DND-41 (cell line): ENCODE data around the gene OXNAD1.

ENCODE experiments used
- CTCF ChIP-seq: IDR thresholded peaks from 2 replicates; pipeline ENCODE4 v1.5.1; 2012; ENCODE audit warnings: borderline replicate concordance, low read length, moderate library complexity, mild to moderate bottlenecking; ENCODE audit not compliant: poor library complexity, severe bottlenecking; ENCODE audit errors: extremely low read depth
- EZH2 ChIP-seq: IDR thresholded peaks from 3 replicates; pipeline ENCODE4 v1.6.1; 2012; ENCODE audit warnings: borderline replicate concordance, low read depth, mild to moderate bottlenecking, moderate library complexity, low read length, inconsistent platforms; ENCODE audit not compliant: severe bottlenecking

GRCh38 chr3:16297997-16298885, 33.2 kb downstream of the OXNAD1 start:
- no peak for TF ChIP-seq CTCF
- TF ChIP-seq EZH2, result no peak
